GM21529 (cell line): ENCODE results near the gene RHBDL2.
"Not testable (repeated sequence)": the region's sequence is repeated elsewhere in the genome, so short reads cannot be mapped to it uniquely, and the experiment has no call there.

Experiments
- ATAC-seq: cut with Tn5 transposase; IDR thresholded peaks from one replicate; pipeline ENCODE4 v1.9.1; 2021; ENCODE audit not compliant: unreplicated experiment

RHBDL2 gene

DNA sequence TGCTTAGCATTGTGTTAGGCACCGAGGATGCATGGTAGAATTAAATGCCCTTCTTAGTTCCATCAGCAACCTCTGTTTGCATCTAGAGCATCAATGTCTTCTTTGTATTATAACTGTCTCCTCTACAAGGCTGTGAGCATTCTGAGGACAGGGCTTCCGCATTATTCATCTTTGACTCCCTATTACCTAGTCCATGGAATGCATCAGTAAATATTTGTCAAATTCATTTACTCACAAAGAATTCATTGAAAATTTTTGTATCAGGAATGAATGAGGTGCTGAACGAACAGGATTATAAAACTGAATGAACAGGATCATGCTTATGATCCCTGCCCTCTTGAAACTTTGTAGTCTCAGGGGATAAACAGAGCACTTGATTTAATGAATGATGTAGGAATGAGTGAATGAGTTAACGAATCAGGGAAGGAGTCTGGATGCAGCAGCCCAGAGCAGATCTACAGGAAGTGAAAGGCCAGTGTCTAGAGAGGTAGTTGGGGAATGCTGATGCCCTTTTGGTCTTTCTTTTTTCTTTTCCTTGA is 2.8 kb downstream of the RHBDL2 start:
- no peak for ATAC-seq

DNA sequence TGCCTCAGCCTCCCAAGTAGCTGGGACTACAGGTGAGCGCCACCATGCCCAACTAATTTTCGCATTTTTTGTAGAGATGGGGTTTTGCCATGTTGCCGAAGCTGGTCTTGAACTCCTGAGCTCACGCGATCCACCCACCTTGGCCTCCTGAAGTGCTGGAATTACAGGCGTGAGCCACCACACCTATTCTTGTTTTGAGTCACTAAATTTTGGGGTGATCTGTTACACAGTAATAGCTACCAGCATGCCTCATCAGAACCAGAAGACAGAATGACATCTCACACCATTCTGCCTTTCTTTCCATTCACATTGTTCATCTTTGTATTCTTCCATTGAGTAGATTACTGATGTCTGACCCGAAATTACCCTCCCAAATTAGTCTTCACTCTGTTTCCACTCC is 9.1 kb downstream of the RHBDL2 start:
- ATAC-seq: no peak

DNA sequence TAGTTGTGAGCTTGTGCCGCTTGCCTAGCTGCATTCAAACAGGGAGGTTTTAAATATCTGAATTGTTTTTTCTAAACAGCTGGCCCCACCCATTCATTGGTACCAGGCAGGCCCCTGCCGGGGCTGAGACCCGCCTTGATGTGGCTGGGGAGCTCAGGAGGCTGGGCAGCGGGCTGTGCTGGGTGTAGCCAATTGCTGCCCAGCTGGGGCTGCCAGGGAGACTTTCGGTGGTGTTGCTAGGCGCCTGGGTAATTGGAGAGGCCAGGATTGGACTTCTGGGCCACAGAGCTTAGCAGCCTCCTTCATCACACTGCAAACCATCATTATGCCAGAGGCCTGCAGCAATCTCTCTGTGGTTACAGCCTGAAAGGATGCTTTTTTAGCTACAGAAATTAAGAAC is 12.2 kb downstream of the RHBDL2 start:
- ATAC-seq: no peak

DNA sequence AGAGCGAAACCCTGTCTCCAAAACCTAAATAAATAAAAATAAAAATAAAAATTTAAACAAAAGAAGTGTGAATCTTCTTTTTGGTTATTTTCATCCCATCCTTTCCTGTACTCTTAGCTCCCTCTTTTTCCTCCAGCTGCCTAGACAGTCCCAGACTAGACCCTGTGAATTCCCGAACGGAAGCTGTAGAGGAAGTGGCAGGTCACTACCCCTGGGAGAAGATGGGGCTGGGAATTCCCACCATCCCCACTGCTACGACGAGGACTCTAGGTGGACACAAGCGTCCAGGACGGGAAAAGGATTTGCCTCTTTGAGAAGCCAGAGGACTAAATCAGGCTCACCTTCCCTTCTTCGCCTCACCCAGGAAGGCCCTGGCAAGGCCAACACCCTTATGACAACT is 12.6 kb downstream of the RHBDL2 start:
- no peak for ATAC-seq

DNA sequence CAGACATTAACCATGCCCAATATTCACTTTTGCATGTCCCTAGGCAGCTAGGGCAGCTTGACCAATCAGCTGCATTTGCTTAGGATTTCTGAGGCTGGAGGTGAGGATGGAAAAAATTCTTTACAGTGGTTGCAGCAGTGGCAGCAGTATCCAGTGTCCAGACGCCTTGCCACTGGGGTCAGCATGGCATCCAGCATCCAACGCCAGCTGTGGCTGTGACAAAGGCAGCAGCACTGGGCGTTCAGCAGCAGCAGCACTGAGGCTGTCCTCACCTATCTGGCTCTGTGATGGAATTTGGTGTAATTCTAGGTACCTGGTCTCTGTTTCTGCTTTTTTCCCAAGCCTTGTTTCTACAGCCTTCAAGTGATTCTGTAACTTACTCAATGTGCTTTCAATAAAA is 15.5 kb downstream of the RHBDL2 start:
- ATAC-seq: no peak

DNA sequence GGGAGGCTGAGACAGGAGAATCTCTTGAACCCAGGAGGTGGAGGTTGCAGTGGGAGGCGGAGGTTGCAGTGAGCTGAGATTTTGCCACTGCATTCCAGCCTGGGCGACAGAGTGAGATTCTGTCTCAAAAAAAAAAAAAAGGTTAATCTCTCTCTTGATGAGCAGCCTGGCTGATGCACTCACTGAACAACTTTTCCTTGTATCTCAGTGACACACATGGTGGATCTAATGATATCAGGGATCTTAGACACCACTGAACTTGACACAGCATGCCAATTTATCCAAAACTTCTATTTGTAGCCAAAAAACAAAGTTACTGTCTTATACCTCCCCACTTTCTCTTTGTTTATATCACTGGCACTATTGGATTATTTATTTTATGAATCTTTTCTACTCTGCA is 16.2 kb downstream of the RHBDL2 start:
- no peak for ATAC-seq

- ATAC-seq: no peak
These were observed 18.0 kb downstream of the RHBDL2 start for GRCh38 chr1:38923607-38924006.

DNA sequence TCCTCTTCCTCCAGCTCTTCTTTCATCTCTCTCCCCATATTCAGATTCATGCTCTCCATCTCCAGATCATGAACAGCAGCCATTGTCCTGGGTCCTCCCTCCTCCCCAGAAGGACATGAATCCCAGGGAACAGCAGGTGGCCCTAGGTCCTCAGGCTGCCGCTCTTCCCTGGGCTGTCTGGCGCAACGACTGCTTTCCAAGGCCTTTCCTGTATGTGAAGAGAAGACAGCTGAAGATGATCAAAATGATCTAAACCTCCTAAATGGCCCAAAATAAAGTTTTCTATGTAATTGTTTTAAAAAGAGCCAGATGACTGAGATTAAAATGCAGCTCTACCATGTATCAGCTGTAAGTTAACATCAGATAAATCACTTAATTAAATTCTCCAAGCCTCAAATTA is 22.5 kb downstream of the RHBDL2 start:
- no peak for ATAC-seq

DNA sequence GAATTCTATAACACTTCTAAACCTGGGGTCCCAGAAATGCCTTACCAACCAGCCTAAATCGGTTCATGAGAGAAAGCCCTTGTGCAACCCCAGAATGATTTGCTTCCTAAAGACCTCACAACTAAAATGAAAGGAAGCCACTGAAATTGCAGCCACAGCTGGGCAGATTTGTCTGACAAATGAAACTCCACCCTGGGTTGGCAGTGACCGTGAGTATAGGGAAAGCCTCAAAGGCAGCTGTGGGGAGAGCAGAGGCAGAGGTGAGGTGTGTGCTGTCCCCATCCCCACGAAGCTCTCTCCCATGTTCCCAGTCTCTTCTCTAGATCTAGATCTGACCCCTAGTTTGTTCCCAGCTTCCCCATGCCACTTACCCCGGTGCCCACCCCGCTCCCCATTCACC is 23.1 kb downstream of the RHBDL2 start:
- ATAC-seq: no peak

DNA sequence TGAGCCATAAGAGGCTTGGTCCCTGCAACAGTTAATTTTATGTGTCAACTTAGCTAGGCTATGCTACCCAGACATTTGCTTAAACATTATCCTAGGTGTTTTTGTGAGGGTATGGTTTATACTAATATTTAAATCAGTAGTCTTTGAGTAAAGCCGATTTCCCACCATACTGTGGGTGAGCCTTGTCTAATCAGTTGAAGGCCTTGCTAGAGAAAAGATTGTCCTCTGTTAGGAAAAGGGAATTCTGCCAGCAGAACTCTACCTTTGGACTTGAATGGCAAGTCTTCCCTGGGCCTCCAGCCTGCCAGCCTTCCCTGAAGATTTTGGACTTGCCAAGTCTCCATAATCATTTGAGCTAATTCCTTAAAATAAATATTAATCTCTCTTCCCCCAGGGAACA is 23.9 kb downstream of the RHBDL2 start:
- no peak for ATAC-seq

DNA sequence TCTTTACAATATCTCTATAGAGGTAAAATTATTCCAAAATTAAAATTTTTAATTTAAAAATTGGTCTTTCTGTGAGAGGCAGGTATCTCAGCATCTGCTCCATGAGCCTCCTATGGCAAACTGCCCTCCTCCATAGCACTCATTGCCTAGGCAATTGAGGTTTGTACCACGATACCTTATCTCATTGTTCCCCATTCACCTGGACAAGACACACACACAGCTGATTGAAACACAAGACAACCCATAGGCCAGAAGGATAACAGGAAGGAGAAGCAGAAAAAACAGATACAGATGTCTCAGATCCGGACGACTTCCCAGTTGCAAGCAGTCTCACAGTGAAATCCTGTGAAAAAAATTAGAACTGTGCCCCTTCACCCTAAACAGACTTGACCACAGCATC is 24.3 kb downstream of the RHBDL2 start:
- ATAC-seq: no peak

GRCh38 chr1:38915352-38915948 is 26.2 kb downstream of the RHBDL2 start:
- no peak for ATAC-seq

GRCh38 chr1:38914908-38915307 is 26.7 kb downstream of the RHBDL2 start:
- ATAC-seq: not testable (repeated sequence)

- no peak for ATAC-seq
These were observed 32.8 kb downstream of the RHBDL2 start for GRCh38 chr1:38908821-38909220.

DNA sequence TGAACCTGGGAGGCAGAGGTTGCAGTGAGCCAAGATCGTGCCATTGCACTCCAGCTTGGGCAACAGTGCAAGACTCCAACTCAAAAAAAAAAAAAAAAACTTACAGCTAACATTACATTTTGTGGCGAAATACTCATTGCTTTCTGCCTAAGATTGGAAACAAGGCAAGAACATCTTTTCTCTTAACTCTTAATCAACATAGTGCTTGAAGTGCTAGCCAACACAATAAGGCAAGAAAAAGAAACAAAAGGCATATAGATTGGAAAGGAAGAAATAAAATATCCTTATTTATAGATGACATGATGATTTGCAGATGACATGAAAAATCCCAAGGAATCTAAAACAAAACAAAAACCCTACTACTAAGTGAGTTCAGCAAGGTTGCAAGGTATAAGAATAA is 35.6 kb downstream of the RHBDL2 start:
- ATAC-seq: no peak

- ATAC-seq: no peak
These were observed 42.1 kb downstream of the RHBDL2 start for GRCh38 chr1:38899560-38899959.

GRCh38 chr1:38898653-38899230 is 42.9 kb downstream of the RHBDL2 start:
- ATAC-seq: no peak

GRCh38 chr1:38896169-38896568 is 45.5 kb downstream of the RHBDL2 start:
- ATAC-seq: no peak

DNA sequence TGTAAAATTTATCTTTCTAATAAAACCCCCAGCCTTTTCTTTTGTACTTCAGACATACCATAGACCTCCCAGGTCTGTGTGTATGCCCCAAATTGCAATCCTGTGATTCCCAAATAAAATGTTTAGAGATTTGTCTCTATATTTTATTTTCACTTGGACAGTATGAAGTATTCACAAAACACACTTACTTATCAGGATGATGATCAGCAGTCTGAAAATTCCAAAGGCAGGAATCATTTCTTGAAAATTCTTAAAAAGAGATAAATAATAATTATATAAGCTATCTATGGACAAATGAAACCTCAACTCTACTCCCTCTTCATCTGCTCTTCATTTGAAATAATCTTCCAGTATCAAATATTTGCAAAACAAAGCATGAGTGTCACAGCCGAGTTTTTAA is 48.7 kb downstream of the RHBDL2 start:
- no peak for ATAC-seq

GRCh38 chr1:38891753-38892152 is 49.9 kb downstream of the RHBDL2 start:
- ATAC-seq: no peak

- no peak for ATAC-seq
These were observed 52.0 kb downstream of the RHBDL2 start for GRCh38 chr1:38889589-38889988.

- no peak for ATAC-seq
These were observed 53.0 kb downstream of the RHBDL2 start for GRCh38 chr1:38888423-38889333.
